Neural cell (in vitro differentiated cells): ENCODE measurements around the gene MAPKAPK5. TPM values are rescaled to one million over a fixed set of nuclear protein-coding genes. Genes with fewer than 3 reads are reported as not detected.

Experiments used
- H2AFZ ChIP-seq: fragments of 200-600, 300-800 bp; sonication (generic), shearing (Covaris generic); 2 replicates; pipeline ENCODE4 v1.6.0; 2014; ENCODE audit warnings: low read depth, mild to moderate bottlenecking, antibody characterized with exemption, low read length, moderate library complexity
- H3F3A ChIP-seq: fragments of 200-600 bp; shearing (Covaris generic); 2 replicates; pipeline ENCODE4 v1.6.1; 2016; ENCODE audit warnings: mild to moderate bottlenecking, moderate library complexity, mixed read lengths, antibody characterized with exemption, low read length; ENCODE audit not compliant: insufficient read depth, poor library complexity, severe bottlenecking
- H3K27ac ChIP-seq: fragments of 200-600, 300-800 bp; sonication (generic), shearing (Covaris generic); 2 replicates; pipeline ENCODE4 v1.5.1; 2014; ENCODE audit warnings: mild to moderate bottlenecking, low read length, moderate library complexity
- H3K27me3 ChIP-seq: fragments of 300-800, 200-600 bp; sonication (generic), shearing (Covaris generic); 2 replicates; pipeline ENCODE4 v1.6.0; 2014; ENCODE audit warnings: mild to moderate bottlenecking, low read depth, low read length, moderate library complexity; ENCODE audit not compliant: insufficient read depth
- H3K36me3 ChIP-seq: fragments of 300-800, 200-600 bp; sonication (generic), shearing (Covaris generic); 2 replicates; pipeline ENCODE4 v1.5.1; 2014; ENCODE audit warnings: mild to moderate bottlenecking, antibody characterized with exemption, low read length, moderate library complexity; ENCODE audit not compliant: insufficient read depth
- H3K4me2 ChIP-seq: fragments of 300-800, 200-600 bp; sonication (generic), shearing (Covaris generic); 2 replicates; pipeline ENCODE4 v1.6.0; 2014; ENCODE audit warnings: mild to moderate bottlenecking, low read length
- H3K4me3 ChIP-seq: fragments of 300-800, 200-600 bp; sonication (generic), shearing (Covaris generic); 2 replicates; pipeline ENCODE4 v1.5.1; 2014; ENCODE audit warnings: mild to moderate bottlenecking, low read length, moderate library complexity
- H3K79me2 ChIP-seq: fragments of 200-600 bp; shearing (Covaris generic); replicated peaks from 2 replicates; pipeline ENCODE4 v1.6.0; 2014; ENCODE audit warnings: mild to moderate bottlenecking, low read length, moderate library complexity; ENCODE audit not compliant: insufficient read depth
- H3K9ac ChIP-seq: fragments of 300-800, 200-600 bp; sonication (generic), shearing (Covaris generic); 2 replicates; pipeline ENCODE4 v1.6.1; 2016; ENCODE audit warnings: mild to moderate bottlenecking, low read length, mixed read lengths
- H3K9me2 ChIP-seq: fragments of 200-600 bp; shearing (Covaris generic); 2 replicates; pipeline ENCODE4 v1.6.1; 2016; ENCODE audit warnings: mild to moderate bottlenecking, low read length, mixed read lengths; ENCODE audit not compliant: insufficient read depth
- H3K9me3 ChIP-seq: fragments of 200-600, 300-800 bp; sonication (generic), shearing (Covaris generic); 2 replicates; pipeline ENCODE4 v1.6.1; 2016; ENCODE audit warnings: mild to moderate bottlenecking, mixed run types, low read length, moderate library complexity, mixed read lengths
- H4K20me1 ChIP-seq: fragments of 200-600 bp; shearing (Covaris generic); 2 replicates; pipeline ENCODE4 v1.6.1; 2016; ENCODE audit warnings: mild to moderate bottlenecking, mixed run types; ENCODE audit not compliant: insufficient read depth
- CTCF ChIP-seq: fragments of 450-650 bp; IDR thresholded peaks from 2 replicates; pipeline ENCODE4 v1.5.1; 2014; ENCODE audit warnings: antibody characterized with exemption, mild to moderate bottlenecking, moderate library complexity; ENCODE audit not compliant: poor library complexity, severe bottlenecking
- EP300 ChIP-seq: fragments of 450-650 bp; conservative IDR thresholded peaks from 2 replicates; pipeline ENCODE4 v1.6.1; 2014; ENCODE audit warnings: antibody characterized with exemption, mild to moderate bottlenecking, moderate library complexity; ENCODE audit not compliant: poor library complexity, severe bottlenecking
- EZH2 ChIP-seq: fragments of 200-600, 300-800 bp; shearing (Covaris generic), sonication (generic); IDR thresholded peaks from 2 replicates; pipeline ENCODE4 v1.6.1; 2014; ENCODE audit warnings: antibody characterized with exemption, low read length, borderline replicate concordance, mild to moderate bottlenecking; ENCODE audit not compliant: insufficient read depth, poor library complexity, severe bottlenecking
- MXI1 ChIP-seq: fragments of 450-650 bp; conservative IDR thresholded peaks from 2 replicates; pipeline ENCODE4 v1.6.1; 2014; ENCODE audit warnings: antibody characterized with exemption, mild to moderate bottlenecking; ENCODE audit not compliant: poor library complexity, severe bottlenecking
- POLR2AphosphoS5 ChIP-seq: IDR thresholded peaks from 2 replicates; pipeline ENCODE4 v1.6.1; 2012
- RAD21 ChIP-seq: fragments of 450-650 bp; conservative IDR thresholded peaks from 2 replicates; pipeline ENCODE4 v1.6.1; 2014; ENCODE audit warnings: antibody characterized with exemption, mild to moderate bottlenecking, moderate library complexity
- REST ChIP-seq: IDR thresholded peaks from 2 replicates; pipeline ENCODE4 v1.6.1; 2012; ENCODE audit warnings: borderline replicate concordance
- SMC3 ChIP-seq: fragments of 450-650 bp; conservative IDR thresholded peaks from 2 replicates; pipeline ENCODE4 v1.6.1; 2014; ENCODE audit warnings: antibody characterized with exemption, mild to moderate bottlenecking, moderate library complexity; ENCODE audit not compliant: poor library complexity
- TAF1 ChIP-seq: IDR thresholded peaks from 2 replicates; pipeline ENCODE4 v1.6.1; 2012; ENCODE audit warnings: low read depth
- polyA plus RNA-seq: library from polyadenylated mRNA; depleted of rRNA; stranded (reverse); fragments of >200 nt; gene quantifications from 2 replicates; pipeline ENCODE4 v1.2.3, GENCODE V29; 2014

Gene MAPKAPK5
- polyA plus RNA-seq, 1 donor from 2014 or later: 93.7 TPM

DNA sequence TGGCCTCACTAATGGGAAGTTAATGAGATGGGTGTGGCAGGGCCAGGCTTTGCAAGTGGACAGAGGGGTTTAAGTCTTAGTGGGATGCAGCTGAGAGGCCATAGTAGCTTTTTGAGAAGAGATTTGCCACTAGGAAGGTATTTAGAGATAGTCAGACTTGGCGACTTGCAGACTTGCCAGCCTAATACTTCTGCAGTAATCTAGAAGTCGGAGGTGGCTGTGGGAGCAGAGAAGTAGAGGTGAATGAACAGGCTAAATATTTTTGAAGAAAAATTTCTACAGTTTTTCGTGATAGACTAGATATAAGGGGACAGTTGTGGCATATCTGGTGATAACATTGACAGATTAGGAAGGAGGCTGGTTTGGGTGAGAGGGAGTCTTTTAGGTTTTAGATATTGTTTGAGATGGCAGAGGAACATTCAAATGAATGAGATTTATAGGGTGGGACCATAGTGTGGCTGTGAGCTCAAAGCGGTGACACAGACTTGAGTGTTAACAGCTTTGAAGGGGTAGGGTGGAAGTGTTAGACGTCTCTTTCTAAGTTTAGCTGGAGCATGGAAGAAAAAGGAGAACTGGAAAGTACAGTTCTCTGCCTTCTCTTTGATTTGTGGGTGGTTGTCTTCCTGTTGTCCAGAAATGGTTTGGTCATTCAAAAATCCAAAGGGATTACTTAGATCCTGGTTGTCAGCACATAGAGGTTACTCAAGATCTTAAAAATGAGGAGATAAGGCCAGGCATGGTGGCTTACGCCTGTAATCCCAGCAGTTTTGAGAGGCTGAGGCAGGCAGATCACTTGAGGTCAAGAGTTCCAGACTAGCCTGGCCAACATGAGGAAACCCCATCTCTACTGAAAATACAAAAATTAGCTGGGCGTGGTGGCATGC is 44.9 kb downstream of the MAPKAPK5 start:
- Histone ChIP-seq H3K79me2 (no peaks in the 10 kb centered on the region), H4K20me1 (no peaks in the 10 kb centered on the region), H3K4me2 (no peak overlapping the region), H3K9ac (no peak overlapping the region), H3K27ac (no peak overlapping the region), H3K36me3 (peaks cover 5% of the 10 kb centered on the region), H3K9me2 (no peaks in the 10 kb centered on the region), H3K4me3 (no peak overlapping the region), H3K27me3 (no peaks in the 10 kb centered on the region), H2AFZ (no peak overlapping the region), H3K9me3 (no peaks in the 10 kb centered on the region), H3F3A (no peaks in the 10 kb centered on the region)
- no peak for TF ChIP-seq REST
- no peak for TF ChIP-seq CTCF
- TF ChIP-seq TAF1: no peak
- TF ChIP-seq SMC3: no peak
- no peak for TF ChIP-seq EZH2
- TF ChIP-seq EP300: no peak
- no peak for TF ChIP-seq RAD21

GRCh38 chr12:111887926-111888745 is 46.1 kb downstream of the MAPKAPK5 start:
- Histone ChIP-seq H3K79me2 (no peaks in the 10 kb centered on the region), H3K27me3 (no peaks in the 10 kb centered on the region), H3K9me3 (no peaks in the 10 kb centered on the region), H3K9me2 (no peaks in the 10 kb centered on the region), H3F3A (no peaks in the 10 kb centered on the region), H2AFZ (no peak overlapping the region), H3K9ac (no peak overlapping the region), H3K4me3 (no peak overlapping the region), H3K36me3 (peaks cover 5% of the 10 kb centered on the region), H3K4me2 (no peak overlapping the region), H3K27ac (no peak overlapping the region), H4K20me1 (no peaks in the 10 kb centered on the region)
- TF ChIP-seq CTCF (no peak), EZH2 (no peak), TAF1 (no peak), POLR2AphosphoS5 (no peak), EP300 (no peak), MXI1 (no peak), RAD21 (no peak), REST (no peak), SMC3 (no peak)
